Neural crest cell (in vitro differentiated cells): ENCODE results near the gene PSMB7. TPM values are rescaled to one million over a fixed set of nuclear protein-coding genes. Genes with fewer than 3 reads are reported as not detected.
A peak's percentile ranks its signal among the peaks of the same experiment; 100 is the strongest.

Experiments
- DNase-seq: peaks from one replicate; pipeline ENCODE4 v3.0.0; 2021; ENCODE audit warnings: low read depth, mixed read lengths, low spot score
- H3K27ac Mint-ChIP-seq: one replicate; pipeline ENCODE4 v1.8.0; 2021; ENCODE audit warnings: mild to moderate bottlenecking, mixed read lengths; ENCODE audit not compliant: unreplicated experiment
- H3K27me3 Mint-ChIP-seq: 2 replicates; pipeline ENCODE4 v1.8.0; 2021; ENCODE audit warnings: low read depth, mild to moderate bottlenecking, mixed read lengths
- H3K36me3 Mint-ChIP-seq: 2 replicates; pipeline ENCODE4 v1.8.0; 2021; ENCODE audit warnings: low read depth, mild to moderate bottlenecking, mixed read lengths
- H3K4me1 Mint-ChIP-seq: 2 replicates; pipeline ENCODE4 v1.8.0; 2021; ENCODE audit warnings: mixed read lengths
- H3K4me3 Mint-ChIP-seq: one replicate; pipeline ENCODE4 v1.8.0; 2021; ENCODE audit warnings: mild to moderate bottlenecking, mixed read lengths
- H3K9me3 Mint-ChIP-seq: 2 replicates; pipeline ENCODE4 v1.8.0; 2021; ENCODE audit warnings: mixed read lengths
- CTCF ChIP-seq: fragments of 200-600 bp; sonication (generic); conservative IDR thresholded peaks from 2 replicates; pipeline ENCODE4 v1.5.0; 2021; ENCODE audit warnings: antibody characterized with exemption, mild to moderate bottlenecking
- total RNA-seq: library from RNA; stranded (reverse); gene quantifications from 2 replicates; pipeline ENCODE4 v1.2.1, GENCODE V29; 2021

PSMB7 gene
- total RNA-seq, 1 donor from 2014 or later: 196 TPM

GRCh38 chr9:124420991-124421543 is 5.8 kb upstream of the PSMB7 start:
- TF ChIP-seq CTCF: no peak
- no peak overlapping the region for H3K4me3 Mint-ChIP-seq
- H3K9me3 Mint-ChIP-seq: no peaks in the 10 kb centered on the region
- H3K27me3 Mint-ChIP-seq: peaks cover 20% of the 10 kb centered on the region
- DNase-seq: no peak
- H3K4me1 Mint-ChIP-seq: peaks cover 11% of the 10 kb centered on the region
- no peaks in the 10 kb centered on the region for H3K36me3 Mint-ChIP-seq
- H3K27ac Mint-ChIP-seq: no peak overlapping the region

GRCh38 chr9:124419832-124420489 is 4.7 kb upstream of the PSMB7 start:
- Mint-ChIP-seq H3K27me3 (peaks cover 22% of the 10 kb centered on the region), H3K36me3 (no peaks in the 10 kb centered on the region), H3K4me1 (peaks cover 16% of the 10 kb centered on the region), H3K4me3 (no peak overlapping the region), H3K9me3 (peaks cover 3% of the 10 kb centered on the region), H3K27ac (no peak overlapping the region)
- DNase-seq: no peak
- TF ChIP-seq CTCF: peak; percentile 39

- peaks cover 14% of the 10 kb centered on the region for H3K36me3 Mint-ChIP-seq
- peaks cover 26% of the 10 kb centered on the region for H3K4me1 Mint-ChIP-seq
- H3K4me3 Mint-ChIP-seq: peak overlapping the region; percentile 98
- H3K27ac Mint-ChIP-seq: peak overlapping the region; percentile 81
- no peak for TF ChIP-seq CTCF
- no peak for DNase-seq
- peaks cover 3% of the 10 kb centered on the region for H3K9me3 Mint-ChIP-seq
- H3K27me3 Mint-ChIP-seq: peaks cover 2% of the 10 kb centered on the region
Measured at GRCh38 chr9:124415852-124416484, 726 bp upstream of the PSMB7 start.

- peak overlapping the region; percentile 98 for H3K4me3 Mint-ChIP-seq
- peaks cover 3% of the 10 kb centered on the region for H3K9me3 Mint-ChIP-seq
- H3K4me1 Mint-ChIP-seq: peaks cover 28% of the 10 kb centered on the region
- no peak for TF ChIP-seq CTCF
- peaks cover 2% of the 10 kb centered on the region for H3K27me3 Mint-ChIP-seq
- H3K36me3 Mint-ChIP-seq: peaks cover 17% of the 10 kb centered on the region
- DNase-seq: no peak
- H3K27ac Mint-ChIP-seq: peak overlapping the region; percentile 99
Measured at GRCh38 chr9:124414612-124415011, 630 bp downstream of the PSMB7 start.

GRCh38 chr9:124412228-124412575 is 3.0 kb downstream of the PSMB7 start:
- Mint-ChIP-seq H3K27ac (no peak overlapping the region), H3K4me3 (no peak overlapping the region), H3K27me3 (peaks cover 2% of the 10 kb centered on the region), H3K36me3 (peaks cover 17% of the 10 kb centered on the region), H3K4me1 (peaks cover 25% of the 10 kb centered on the region), H3K9me3 (peaks cover 3% of the 10 kb centered on the region)
- no peak for DNase-seq
- no peak for TF ChIP-seq CTCF
